Neuron (in vitro differentiated cells): ENCODE measurements around the gene APOL5.
"Not testable (repeated sequence)": the region's sequence is repeated elsewhere in the genome, so short reads cannot be mapped to it uniquely, and the experiment has no call there.

Source experiments
- H2AFZ ChIP-seq: one replicate; pipeline ENCODE4 v1.6.1; 2013; ENCODE audit warnings: low read depth, mild to moderate bottlenecking, inconsistent platforms, low read length, moderate library complexity
- H3K27me3 ChIP-seq: one replicate; pipeline ENCODE4 v1.6.1; 2013; ENCODE audit warnings: low read length; ENCODE audit not compliant: insufficient read depth
- H3K36me3 ChIP-seq: one replicate; pipeline ENCODE4 v1.6.1; 2013; ENCODE audit warnings: low read length; ENCODE audit not compliant: insufficient read depth
- H3K4me1 ChIP-seq: one replicate; pipeline ENCODE4 v1.6.1; 2013; ENCODE audit warnings: low read length; ENCODE audit not compliant: insufficient read depth
- H3K4me3 ChIP-seq: 2 replicates; pipeline ENCODE4 v1.5.1; 2013; ENCODE audit warnings: mild to moderate bottlenecking, low read length, moderate library complexity
- H3K9me3 ChIP-seq: one replicate; pipeline ENCODE4 v1.6.1; 2013; ENCODE audit warnings: low read length

Gene APOL5

GRCh38 chr22:35717572-35717971, at the start of gene APOL5:
Gene APOL5 (plus strand): TSS chr22:35717872. CDS start chr22:35717872, 0 bp downstream.
- H3K9me3 ChIP-seq, result no peaks in the 10 kb centered on the region
- H3K4me1 ChIP-seq, result no peaks in the 10 kb centered on the region

DNA sequence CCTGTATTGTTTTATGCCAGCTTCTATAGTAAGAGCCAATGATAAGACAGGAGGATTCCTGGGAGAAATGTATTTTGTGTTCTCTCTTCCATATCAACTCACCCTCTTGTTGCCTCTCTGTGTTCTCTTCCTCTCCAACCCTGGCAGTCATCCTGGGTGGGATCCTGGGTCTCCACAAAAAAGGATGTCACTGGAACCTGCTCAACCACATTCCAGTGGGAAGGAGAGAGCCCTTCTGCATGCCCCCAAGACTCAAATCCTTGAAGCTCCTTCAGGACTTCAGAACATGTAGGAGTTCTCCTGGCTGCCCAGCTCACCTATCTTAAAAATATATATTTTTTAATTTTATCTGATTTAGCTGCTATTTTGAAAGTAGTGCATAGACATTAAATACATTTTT, 43.3 kb upstream of the APOL5 start:
- peaks cover 3% of the 10 kb centered on the region for H3K27me3 ChIP-seq
- no peaks in the 10 kb centered on the region for H3K36me3 ChIP-seq
- no peak overlapping the region for H3K4me3 ChIP-seq
- H2AFZ ChIP-seq, result no peak overlapping the region
- H3K4me1 ChIP-seq, result no peaks in the 10 kb centered on the region
- H3K9me3 ChIP-seq, result no peaks in the 10 kb centered on the region

More at GRCh38 chr22:35717572-35717971, at the start of gene APOL5:
- no peaks in the 10 kb centered on the region for H3K27me3 ChIP-seq
- H3K4me3 ChIP-seq, result no peak within 1 kb of the TSS
- no peaks in the 10 kb centered on the region for H3K36me3 ChIP-seq
- H2AFZ ChIP-seq, result no peak within 1 kb of the TSS

- not testable (repeated sequence) for H3K4me1 ChIP-seq, H3K27me3 ChIP-seq, H3K9me3 ChIP-seq, H2AFZ ChIP-seq, H3K4me3 ChIP-seq, H3K36me3 ChIP-seq
Observed at GRCh38 chr22:35676065-35676464, 41.6 kb upstream of the APOL5 start.

- H3K27me3 ChIP-seq, result no peaks in the 10 kb centered on the region
- no peaks in the 10 kb centered on the region for H3K4me1 ChIP-seq
- no peak overlapping the region for H2AFZ ChIP-seq
- H3K9me3 ChIP-seq, result peaks cover 2% of the 10 kb centered on the region
- H3K36me3 ChIP-seq, result no peaks in the 10 kb centered on the region
- no peak overlapping the region for H3K4me3 ChIP-seq
Observed at GRCh38 chr22:35677460-35678187, 40.0 kb upstream of the APOL5 start.

- no peak overlapping the region for H3K4me3 ChIP-seq
- H3K9me3 ChIP-seq, result peaks cover 2% of the 10 kb centered on the region
- H2AFZ ChIP-seq, result no peak overlapping the region
- no peaks in the 10 kb centered on the region for H3K27me3 ChIP-seq
- H3K36me3 ChIP-seq, result no peaks in the 10 kb centered on the region
- H3K4me1 ChIP-seq, result no peaks in the 10 kb centered on the region
Observed at GRCh38 chr22:35678836-35679235, 38.8 kb upstream of the APOL5 start.

- not testable (repeated sequence) for H3K36me3 ChIP-seq, H3K4me1 ChIP-seq, H2AFZ ChIP-seq, H3K4me3 ChIP-seq, H3K9me3 ChIP-seq, H3K27me3 ChIP-seq
Observed at GRCh38 chr22:35679492-35679891, 38.2 kb upstream of the APOL5 start.

DNA sequence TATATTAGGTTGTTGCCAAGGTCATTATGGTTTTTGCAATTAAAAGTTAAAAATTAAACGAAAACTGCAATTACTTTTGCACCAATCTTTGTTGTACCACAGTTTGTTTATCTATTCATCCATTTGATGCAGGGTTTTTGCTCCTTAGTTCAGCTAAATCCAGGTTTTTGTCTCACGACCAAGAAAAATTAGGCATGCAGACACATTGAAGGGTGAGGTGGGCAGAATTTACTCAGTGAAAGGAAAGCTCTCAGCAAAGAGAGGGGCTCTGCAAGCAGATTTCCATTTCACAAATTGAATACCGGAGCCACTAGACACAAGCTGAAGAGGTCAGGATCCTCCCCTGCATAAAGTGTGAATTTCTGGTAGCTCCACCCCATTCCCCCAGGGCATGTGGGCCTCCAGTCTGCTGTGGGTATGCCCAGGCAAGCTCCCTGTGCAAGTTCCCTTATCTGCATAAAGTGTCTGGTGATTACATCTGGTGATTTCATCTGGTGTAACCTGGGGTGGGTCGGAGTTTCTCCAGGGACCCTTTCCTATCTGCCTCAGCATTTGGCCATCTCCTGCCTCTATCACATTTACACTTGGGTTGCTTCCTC, 36.1 kb upstream of the APOL5 start:
- H3K4me3 ChIP-seq, result no peak overlapping the region
- H3K9me3 ChIP-seq, result peaks cover 2% of the 10 kb centered on the region
- H3K36me3 ChIP-seq, result no peaks in the 10 kb centered on the region
- H2AFZ ChIP-seq, result no peak overlapping the region
- H3K27me3 ChIP-seq, result no peaks in the 10 kb centered on the region
- H3K4me1 ChIP-seq, result no peaks in the 10 kb centered on the region

DNA sequence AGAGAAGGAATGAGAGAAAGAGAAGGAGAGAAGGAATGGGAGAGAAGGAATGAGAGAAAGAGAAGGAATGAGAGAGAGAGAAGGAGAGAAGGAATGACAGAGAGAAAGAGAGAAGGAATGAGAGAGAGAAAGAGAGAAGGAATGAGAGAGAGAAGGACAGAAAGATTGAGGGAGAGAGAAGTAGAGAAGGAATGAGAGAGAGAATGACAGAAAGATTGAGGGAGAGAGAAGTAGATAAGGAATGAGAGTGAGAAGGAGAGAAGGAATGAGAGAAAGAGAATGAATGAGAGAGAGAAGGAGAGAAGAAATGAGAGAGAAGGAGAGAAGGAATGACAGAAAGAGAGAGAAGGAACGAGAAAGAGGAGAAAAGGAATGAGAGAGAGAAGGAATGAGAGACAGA, 34.1 kb upstream of the APOL5 start:
- no peaks in the 10 kb centered on the region for H3K36me3 ChIP-seq
- no peaks in the 10 kb centered on the region for H3K27me3 ChIP-seq
- no peak overlapping the region for H2AFZ ChIP-seq
- H3K9me3 ChIP-seq, result peaks cover 4% of the 10 kb centered on the region
- H3K4me3 ChIP-seq, result no peak overlapping the region
- H3K4me1 ChIP-seq, result no peaks in the 10 kb centered on the region

GRCh38 chr22:35684270-35684700, 33.4 kb upstream of the APOL5 start:
- Histone ChIP-seq H3K27me3 (no peaks in the 10 kb centered on the region), H3K36me3 (no peaks in the 10 kb centered on the region), H3K4me3 (no peak overlapping the region), H3K9me3 (peaks cover 4% of the 10 kb centered on the region), H3K4me1 (no peaks in the 10 kb centered on the region), H2AFZ (no peak overlapping the region)

DNA sequence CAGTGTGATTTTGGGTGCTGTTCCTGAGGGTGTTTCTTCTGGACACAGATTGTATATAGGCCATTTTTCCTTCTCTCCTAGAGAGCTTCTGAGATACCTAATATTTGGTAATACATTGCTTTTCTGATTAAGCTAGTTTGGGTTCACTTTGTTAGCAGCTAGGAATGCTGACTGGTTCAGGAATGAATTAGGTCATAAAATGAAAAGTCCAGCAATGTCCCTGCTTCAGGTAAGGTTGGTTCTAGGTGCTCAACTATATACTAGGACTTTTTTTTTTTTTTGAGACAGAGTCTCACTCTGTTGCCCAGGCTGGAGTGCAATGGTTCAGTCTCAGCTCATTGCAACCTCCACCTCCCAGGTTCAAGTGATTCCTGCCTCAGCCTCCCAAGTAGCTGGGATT, 32.9 kb upstream of the APOL5 start:
- H3K36me3 ChIP-seq, result no peaks in the 10 kb centered on the region
- no peaks in the 10 kb centered on the region for H3K4me1 ChIP-seq
- no peaks in the 10 kb centered on the region for H3K27me3 ChIP-seq
- H3K9me3 ChIP-seq, result peaks cover 4% of the 10 kb centered on the region
- H2AFZ ChIP-seq, result no peak overlapping the region
- no peak overlapping the region for H3K4me3 ChIP-seq

DNA sequence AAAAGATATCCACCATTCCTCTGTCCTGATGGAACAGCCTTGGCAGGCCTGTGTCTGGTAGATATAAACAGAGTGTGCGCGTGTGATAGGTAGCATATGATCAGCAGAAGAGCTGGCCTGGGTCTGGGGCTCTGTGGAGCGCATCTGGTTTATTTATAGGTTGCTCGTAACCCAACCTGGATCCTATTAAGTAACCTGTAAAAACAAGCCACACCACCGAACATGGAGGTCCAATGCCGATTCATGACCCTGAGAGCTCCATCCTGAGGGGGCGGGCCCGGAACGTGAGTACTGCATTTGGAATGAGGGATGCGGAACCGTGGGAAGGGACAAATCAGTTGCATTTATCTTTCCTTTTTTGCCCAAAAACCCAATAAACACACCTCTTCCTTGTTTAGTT, 31.9 kb upstream of the APOL5 start:
- H3K36me3 ChIP-seq, result no peaks in the 10 kb centered on the region
- H3K4me3 ChIP-seq, result no peak overlapping the region
- H3K27me3 ChIP-seq, result no peaks in the 10 kb centered on the region
- H3K9me3 ChIP-seq, result peaks cover 4% of the 10 kb centered on the region
- H2AFZ ChIP-seq, result no peak overlapping the region
- H3K4me1 ChIP-seq, result no peaks in the 10 kb centered on the region

- Histone ChIP-seq H3K36me3 (no peaks in the 10 kb centered on the region), H3K9me3 (peaks cover 4% of the 10 kb centered on the region), H3K27me3 (no peaks in the 10 kb centered on the region), H3K4me1 (no peaks in the 10 kb centered on the region), H3K4me3 (no peak overlapping the region), H2AFZ (no peak overlapping the region)
Observed at GRCh38 chr22:35686298-35686697, 31.4 kb upstream of the APOL5 start.

DNA sequence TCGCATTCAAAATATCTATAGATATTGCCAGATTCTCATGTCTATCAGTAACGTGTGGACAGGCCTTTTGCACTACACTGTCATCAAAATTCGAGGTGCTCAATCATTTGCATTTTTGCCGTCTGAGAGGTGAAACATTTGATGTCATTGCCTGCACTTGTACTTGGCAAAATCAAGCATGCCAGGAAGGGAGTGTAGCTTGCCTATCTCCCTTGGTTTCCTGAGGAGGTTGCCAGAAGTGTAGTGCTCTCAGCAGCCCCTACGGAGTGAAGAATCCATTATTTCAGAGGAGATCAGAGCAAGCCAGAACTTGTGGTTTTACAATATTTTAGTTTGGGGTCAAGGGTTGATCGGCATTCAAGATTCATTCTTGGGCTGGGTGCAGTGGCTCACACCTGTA, 30.2 kb upstream of the APOL5 start:
- Histone ChIP-seq H3K27me3 (no peaks in the 10 kb centered on the region), H3K4me1 (no peaks in the 10 kb centered on the region), H3K4me3 (no peak overlapping the region), H3K36me3 (no peaks in the 10 kb centered on the region), H3K9me3 (peaks cover 2% of the 10 kb centered on the region), H2AFZ (no peak overlapping the region)
